GM18907 (cell line): ENCODE results near the gene COL27A1.
"Not testable (repeated sequence)": the region's sequence is repeated elsewhere in the genome, so short reads cannot be mapped to it uniquely, and the experiment has no call there.

ENCODE experiments used
- ATAC-seq: cut with Tn5 transposase; IDR thresholded peaks from one replicate; pipeline ENCODE4 v1.9.1; 2021; ENCODE audit warnings: mild to moderate bottlenecking, moderate library complexity; ENCODE audit not compliant: unreplicated experiment

Gene COL27A1

GRCh38 chr9:114180696-114181606 lies 25.6 kb downstream of the COL27A1 start:
- ATAC-seq, result no peak

DNA sequence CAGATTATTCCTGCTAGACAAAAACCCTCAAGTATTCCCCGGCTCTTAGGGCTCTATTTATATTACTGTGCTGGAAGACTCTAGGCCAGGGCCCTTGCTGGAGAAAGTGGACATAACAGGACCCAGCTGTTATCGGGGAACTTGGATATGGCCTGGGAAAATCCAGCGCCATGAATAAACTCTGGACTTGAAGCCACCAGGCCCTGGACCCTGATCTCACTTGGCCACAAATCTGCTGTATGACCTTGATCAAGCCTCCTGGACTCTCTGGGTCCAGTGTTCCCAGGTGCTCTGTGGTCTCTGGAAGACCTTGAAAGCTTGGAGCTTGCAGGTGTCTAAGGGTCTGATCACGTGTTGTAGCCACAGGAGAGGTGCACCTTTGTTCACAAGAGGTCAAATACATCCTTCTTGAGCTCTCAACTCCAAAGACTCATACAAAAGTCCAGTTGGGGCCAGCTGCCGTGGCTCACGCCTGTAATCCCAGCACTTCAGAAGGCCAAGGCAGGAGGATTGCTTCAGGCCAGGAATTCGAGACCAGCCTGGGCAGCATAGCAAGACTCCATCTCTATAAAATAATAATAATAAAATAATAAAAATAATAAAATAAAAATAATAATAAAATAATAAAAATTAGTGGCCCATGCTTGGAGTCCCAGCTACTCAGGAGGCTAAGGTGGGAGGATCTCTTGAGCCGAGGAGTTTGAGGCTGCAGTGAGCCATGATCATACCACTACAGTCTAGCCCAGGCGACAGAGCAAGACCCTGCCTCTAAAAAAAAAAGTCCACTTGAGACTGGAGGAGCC lies 26.5 kb downstream of the COL27A1 start:
- no peak for ATAC-seq

- no peak for ATAC-seq
Measured at GRCh38 chr9:114183006-114183405, 27.7 kb downstream of the COL27A1 start.

DNA sequence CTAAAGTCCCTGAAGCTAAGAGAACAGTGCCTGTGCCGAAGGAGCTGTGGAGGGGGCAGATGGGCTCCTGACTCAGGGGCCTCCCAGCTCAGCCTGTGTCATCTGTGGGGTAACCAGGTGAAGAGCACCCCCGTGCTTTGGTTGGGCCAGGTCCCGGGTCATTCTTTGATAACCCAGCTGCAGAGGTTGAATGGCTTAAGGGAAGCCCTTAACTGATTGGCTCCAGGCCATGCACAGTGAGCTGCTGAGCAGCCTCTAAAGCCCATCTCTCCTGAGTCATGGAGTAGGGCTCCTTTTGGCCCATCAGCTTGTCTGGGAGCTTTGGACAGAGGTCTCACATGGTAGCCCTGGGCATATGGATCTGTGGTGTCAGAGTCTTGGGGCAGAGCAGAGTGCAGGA lies 28.7 kb downstream of the COL27A1 start:
- no peak for ATAC-seq

GRCh38 chr9:114184866-114185265 lies 29.5 kb downstream of the COL27A1 start:
- ATAC-seq, result no peak

DNA sequence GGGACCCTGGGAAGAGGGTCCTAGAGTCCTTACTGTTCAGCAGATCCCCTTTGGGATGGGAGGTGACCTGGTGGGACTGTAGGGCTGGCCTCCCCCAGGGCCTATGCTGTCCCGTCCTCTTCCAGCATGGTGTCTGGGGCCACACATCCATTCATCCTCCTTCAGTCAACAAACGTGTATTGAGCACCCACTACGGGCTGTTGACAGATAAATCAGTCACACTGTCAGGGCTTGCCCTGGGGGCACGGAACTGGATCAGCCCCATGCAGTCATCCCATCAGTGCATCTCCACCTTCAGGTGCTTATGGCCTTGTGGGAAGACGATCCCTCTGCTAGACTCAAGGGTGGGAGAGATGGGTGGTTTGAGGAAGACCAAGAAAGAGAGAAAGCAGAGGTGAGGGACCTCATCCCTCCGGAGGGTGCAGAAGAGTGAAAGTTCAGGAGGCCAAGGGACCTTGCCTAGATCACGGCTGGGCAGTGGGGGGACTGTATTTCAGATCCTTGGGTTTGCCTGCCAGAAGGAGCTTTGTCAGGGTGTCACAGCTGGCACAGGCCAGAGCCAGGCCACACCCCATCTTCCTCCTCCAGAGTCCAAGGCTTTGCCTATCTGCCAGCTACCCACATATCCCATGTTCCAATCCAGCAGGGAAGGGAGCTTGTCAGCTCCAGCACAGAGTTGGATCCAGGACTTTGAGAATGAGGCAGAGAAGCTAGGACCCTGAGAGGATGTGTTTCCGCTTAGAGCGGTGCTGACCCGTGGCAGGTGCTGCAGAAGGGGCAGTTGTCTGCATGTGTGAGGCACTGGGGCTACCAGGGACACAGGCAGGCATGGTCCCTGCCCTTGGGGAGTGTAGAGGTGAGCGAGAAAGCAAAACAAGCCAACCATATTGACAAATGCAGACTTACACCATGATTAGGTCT lies 30.5 kb downstream of the COL27A1 start:
- ATAC-seq, result no peak

GRCh38 chr9:114186605-114187289 lies 31.4 kb downstream of the COL27A1 start:
- no peak for ATAC-seq

GRCh38 chr9:114187827-114188226 lies 32.5 kb downstream of the COL27A1 start:
- no peak for ATAC-seq

DNA sequence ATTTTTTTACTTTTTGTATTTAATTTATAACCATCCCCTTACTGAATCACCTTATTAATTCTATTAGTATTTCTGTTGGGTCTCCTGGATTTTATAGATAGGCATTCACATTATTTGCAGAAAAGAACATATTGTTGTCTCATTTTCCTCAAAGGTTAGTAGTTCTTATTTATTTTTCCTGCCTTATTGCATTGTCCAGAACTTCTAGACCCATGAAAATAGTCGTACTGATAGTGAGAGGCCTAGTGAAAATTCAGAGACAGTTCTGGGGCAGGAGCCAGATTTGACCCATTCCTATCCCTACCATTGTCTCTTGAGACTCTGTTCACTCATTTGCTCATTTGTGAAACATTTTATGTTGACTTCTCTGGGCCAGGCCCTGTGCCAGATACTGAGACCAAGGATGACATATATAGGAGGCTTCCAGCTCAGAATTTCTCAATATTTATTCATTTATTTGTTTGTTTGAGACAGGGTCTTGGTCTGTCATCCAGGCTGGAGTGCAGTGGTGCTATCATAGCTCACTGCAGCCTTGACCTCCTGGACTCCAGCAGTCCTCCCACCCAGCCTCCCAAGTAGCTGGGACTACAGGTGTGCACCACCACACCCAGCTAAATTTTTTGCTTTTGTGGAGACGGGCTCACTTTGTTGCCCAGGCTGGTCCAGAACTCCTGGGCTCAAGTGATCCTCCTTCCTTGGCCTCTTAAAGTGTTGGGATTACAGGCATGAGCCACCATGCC lies 34.7 kb downstream of the COL27A1 start:
- ATAC-seq, result no peak

- no peak for ATAC-seq
Measured at GRCh38 chr9:114190563-114190905, 35.2 kb downstream of the COL27A1 start.

DNA sequence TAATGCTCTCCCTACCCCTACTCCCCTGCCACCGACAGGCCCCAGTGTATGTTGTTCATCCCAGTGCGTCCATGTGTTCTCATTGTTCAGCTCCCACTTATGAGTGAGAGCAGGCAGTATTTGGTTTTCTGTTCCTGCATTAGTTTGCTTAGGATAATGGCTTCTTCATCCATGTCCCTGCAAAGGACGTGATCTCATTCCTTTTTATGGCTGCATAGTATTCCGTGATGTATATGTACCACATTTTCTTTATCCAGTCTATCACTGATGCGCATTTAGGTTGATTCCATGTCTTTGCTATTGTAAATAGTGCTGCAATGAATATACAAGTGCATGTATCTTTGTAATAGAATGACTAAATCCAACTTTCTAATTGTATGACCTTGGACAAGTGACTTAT lies 36.1 kb downstream of the COL27A1 start:
- not testable (repeated sequence) for ATAC-seq

DNA sequence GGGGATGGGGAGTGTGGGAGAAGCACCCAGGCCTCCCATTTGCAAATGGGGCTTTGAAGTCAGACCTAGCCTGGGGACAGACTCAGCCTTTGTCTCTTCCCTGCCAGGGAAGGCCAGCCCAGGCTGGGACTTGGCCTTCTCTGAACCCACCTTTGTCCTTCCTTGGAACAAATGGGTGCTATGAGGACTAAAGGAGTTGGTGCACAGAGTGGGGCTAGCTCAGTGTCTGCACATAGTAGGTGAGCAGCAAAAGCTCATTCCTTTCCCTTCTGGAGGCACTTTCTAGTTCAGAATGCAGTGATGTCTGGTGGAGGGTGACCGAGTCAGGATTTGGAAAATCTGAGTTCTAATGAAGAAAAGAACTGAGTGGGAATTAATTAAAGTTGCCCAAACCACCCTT lies 37.2 kb downstream of the COL27A1 start:
- ATAC-seq, result no peak

GRCh38 chr9:114193090-114193489 lies 37.8 kb downstream of the COL27A1 start:
- no peak for ATAC-seq

DNA sequence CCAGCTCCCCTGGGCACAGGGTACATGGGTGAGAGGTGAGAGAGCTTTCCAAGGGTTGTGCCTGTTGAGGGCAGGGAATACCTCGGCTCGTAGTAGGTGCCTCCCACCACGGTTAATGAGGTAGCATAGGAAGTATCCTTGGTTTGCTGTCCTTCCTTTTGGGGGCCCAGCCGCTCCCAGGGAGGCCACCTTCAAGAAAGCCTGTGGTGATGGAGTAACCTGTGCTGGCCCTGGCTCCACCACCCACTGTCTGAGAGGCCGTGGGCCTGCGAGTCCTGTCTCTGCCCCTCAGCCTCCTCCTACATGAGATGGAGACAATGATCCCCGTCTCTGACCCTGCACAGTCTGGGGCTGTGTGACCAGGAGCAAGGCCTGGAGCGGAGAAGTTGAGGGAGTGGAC lies 40.8 kb downstream of the COL27A1 start:
- ATAC-seq, result no peak

- ATAC-seq, result no peak
Measured at GRCh38 chr9:114196979-114197622, 41.8 kb downstream of the COL27A1 start.

- no peak for ATAC-seq
Measured at GRCh38 chr9:114198249-114199040, 43.1 kb downstream of the COL27A1 start.

GRCh38 chr9:114200721-114201300 lies 45.5 kb downstream of the COL27A1 start:
- ATAC-seq, result no peak

GRCh38 chr9:114202396-114202795 lies 47.1 kb downstream of the COL27A1 start:
- no peak for ATAC-seq
